Activated B cell treated with CpG ODN at 0.5 μM for 24 hours (primary cell): ENCODE results near the gene LMO1. TPM values are rescaled to one million over a fixed set of nuclear protein-coding genes. Genes with fewer than 3 reads are reported as not detected.

Source experiments
- ATAC-seq: fragments of 200-7000 bp; cut with Tn5 transposase; one replicate; pipeline ENCODE4 v1.10.0; 2021; ENCODE audit warnings: low read depth, mild to moderate bottlenecking, moderate library complexity
- CTCF ChIA-PET: fragments of 350-600 bp; sonication (Branson Sonifier 250); formaldehyde crosslinking; loops from one replicate; lab custom pipeline; 2021; ENCODE audit warnings: antibody characterized with exemption; lab: Charles Lee
- POLR2A ChIA-PET: fragments of 350-600 bp; sonication (Branson Sonifier 250); formaldehyde crosslinking; loops from one replicate; lab custom pipeline; 2021; ENCODE audit warnings: antibody characterized with exemption; lab: Charles Lee
- DNase-seq: peaks from one replicate; pipeline ENCODE4 v3.0.0; 2022
- H3K27ac Mint-ChIP-seq: one replicate; pipeline ENCODE4 v1.8.0; 2020; ENCODE audit warnings: mixed read lengths
- H3K27me3 Mint-ChIP-seq: one replicate; pipeline ENCODE4 v1.8.0; 2021; ENCODE audit warnings: mixed read lengths
- H3K36me3 Mint-ChIP-seq: one replicate; pipeline ENCODE4 v1.8.0; 2021; ENCODE audit warnings: low read depth, mixed read lengths
- H3K4me1 Mint-ChIP-seq: one replicate; pipeline ENCODE4 v1.8.0; 2021; ENCODE audit warnings: mixed read lengths
- H3K4me3 Mint-ChIP-seq: one replicate; pipeline ENCODE4 v1.8.0; 2020; ENCODE audit warnings: mild to moderate bottlenecking, mixed read lengths
- H3K9me3 Mint-ChIP-seq: one replicate; pipeline ENCODE4 v1.8.0; 2020; ENCODE audit warnings: mixed read lengths
- CTCF ChIP-seq: fragments of 200-600 bp; IDR thresholded peaks from one replicate; pipeline ENCODE4 v1.8.0; 2022; ENCODE audit warnings: antibody characterized with exemption, mild to moderate bottlenecking
- intact Hi-C: fragments of 100-400 bp; cut with micrococcal nuclease; formaldehyde crosslinking; loops from one replicate; pipeline ENCODE4 v1.15.1; 2024
- total RNA-seq: library from RNA; stranded (reverse); gene quantifications from 2 replicates; pipeline ENCODE4 v1.2.3, GENCODE V29; 2022

Gene LMO1
- total RNA-seq, 1 donor from 2014 or later: not detected

GRCh38 chr11:8257003-8257664 is 6.5 kb downstream of the LMO1 start:
- CTCF ChIA-PET: no interaction called here
- intact Hi-C loops: no loop called here
- Mint-ChIP-seq H3K27me3 (peaks cover 30% of the 10 kb centered on the region), H3K4me3 (no peak overlapping the region), H3K27ac (no peak overlapping the region), H3K4me1 (no peaks in the 10 kb centered on the region), H3K36me3 (no peaks in the 10 kb centered on the region), H3K9me3 (no peaks in the 10 kb centered on the region)
- ATAC-seq: no peak
- no peak for TF ChIP-seq CTCF
- no peak for DNase-seq
- POLR2A ChIA-PET: no interaction called here

GRCh38 chr11:8256271-8257002 is 7.2 kb downstream of the LMO1 start:
- no peak for ATAC-seq
- ChIA-PET POLR2A (no interaction called here), CTCF (no interaction called here)
- no peak for DNase-seq
- intact Hi-C loops: no loop called here
- TF ChIP-seq CTCF: no peak
- Mint-ChIP-seq H3K36me3 (no peaks in the 10 kb centered on the region), H3K4me3 (no peak overlapping the region), H3K27me3 (peaks cover 24% of the 10 kb centered on the region), H3K9me3 (no peaks in the 10 kb centered on the region), H3K4me1 (no peaks in the 10 kb centered on the region), H3K27ac (no peak overlapping the region)

GRCh38 chr11:8253566-8253965 is 10.1 kb downstream of the LMO1 start:
- ATAC-seq (no peak), DNase-seq (peak; percentile 7)
- CTCF ChIA-PET: interaction anchor here (1.9 kb wide), 1 partner anchor 10 kb away, joined by 12 read pairs; the partner anchor contains the start of gene LMO1
- POLR2A ChIA-PET: no interaction called here
- intact Hi-C loops: no loop called here
- Mint-ChIP-seq H3K4me3 (no peak overlapping the region), H3K27ac (no peak overlapping the region), H3K9me3 (no peaks in the 10 kb centered on the region), H3K36me3 (no peaks in the 10 kb centered on the region), H3K4me1 (no peaks in the 10 kb centered on the region), H3K27me3 (peaks cover 5% of the 10 kb centered on the region)
- TF ChIP-seq CTCF: no peak

GRCh38 chr11:8252946-8253345 is 10.7 kb downstream of the LMO1 start:
- ATAC-seq (no peak), DNase-seq (peak; percentile 4)
- Mint-ChIP-seq H3K4me1 (no peaks in the 10 kb centered on the region), H3K27me3 (peaks cover 2% of the 10 kb centered on the region), H3K9me3 (no peaks in the 10 kb centered on the region), H3K4me3 (no peak overlapping the region), H3K36me3 (no peaks in the 10 kb centered on the region), H3K27ac (no peak overlapping the region)
- ChIA-PET POLR2A (no interaction called here), CTCF (no interaction called here)
- no peak for TF ChIP-seq CTCF
- intact Hi-C loops: no loop called here

- ATAC-seq: no peak
- CTCF ChIA-PET: interaction anchor here (0.6 kb wide), 1 partner anchor 11 kb away, joined by 3 read pairs; the partner anchor contains the start of gene LMO1
- DNase-seq: peak; percentile 7
- intact Hi-C loops: no loop called here
- Mint-ChIP-seq H3K4me3 (no peak overlapping the region), H3K36me3 (no peaks in the 10 kb centered on the region), H3K27ac (no peak overlapping the region), H3K9me3 (no peaks in the 10 kb centered on the region), H3K27me3 (peaks cover 2% of the 10 kb centered on the region), H3K4me1 (no peaks in the 10 kb centered on the region)
- POLR2A ChIA-PET: no interaction called here
- no peak for TF ChIP-seq CTCF
Observed at GRCh38 chr11:8252388-8252787, 11.3 kb downstream of the LMO1 start.
